B cell (primary cell): Measurements from ENCODE around the gene GINS3. TPM values are rescaled to one million over a fixed set of nuclear protein-coding genes. Genes with fewer than 3 reads are reported as not detected.
A peak's percentile ranks its signal among the peaks of the same experiment; 100 is the strongest.

Experiments used
- ATAC-seq: fragments of 200-7000 bp; cut with Tn5 transposase; one replicate; pipeline ENCODE4 v1.10.0; 2021; ENCODE audit warnings: low read depth, mild to moderate bottlenecking, moderate number of reproducible peaks, moderate library complexity
- CTCF ChIA-PET: fragments of 350-600 bp; sonication (Branson Sonifier 250); formaldehyde crosslinking; loops from one replicate; lab custom pipeline; 2021; ENCODE audit warnings: antibody characterized with exemption, inconsistent platforms; lab: Charles Lee
- POLR2A ChIA-PET: fragments of 350-600 bp; sonication (Branson Sonifier 250); formaldehyde crosslinking; loops from one replicate; lab custom pipeline; 2021; ENCODE audit warnings: antibody characterized with exemption; lab: Charles Lee
- DNase-seq: peaks from one replicate; pipeline ENCODE4 v3.0.0; 2013
- H2AFZ ChIP-seq: 2 replicates; pipeline ENCODE4 v1.6.1; 2012; ENCODE audit warnings: mild to moderate bottlenecking, low read depth, low read length; ENCODE audit not compliant: insufficient read depth, poor library complexity, severe bottlenecking
- H3K27ac ChIP-seq, 2 donors: 1 replicate in 1 of 2; 2 replicates in 1 of 2; pipeline ENCODE4 v1.5.1; 2012 to 2013; ENCODE audit warnings: low read length in 2 of 2, mild to moderate bottlenecking in 2 of 2, moderate library complexity in 1 of 2
- H3K27me3 ChIP-seq, 4 experiments: fragments of 200-600 bp in 1 of 4; sonication (generic) in 1 of 4; replicated peaks in 1 of 4; 1 replicate in 2 of 4; 2 replicates in 2 of 4; pipeline versions ENCODE4 v1.6.1 to v1.7.0; 2013 to 2016; ENCODE audit warnings: low read length in 3 of 4, mild to moderate bottlenecking in 2 of 4, mixed read lengths in 1 of 4, moderate library complexity in 1 of 4; ENCODE audit not compliant: insufficient read depth in 4 of 4, control insufficient read depth in 3 of 4; ENCODE audit errors: control extremely low read depth in 1 of 4
- H3K36me3 ChIP-seq, 2 experiments: replicated peaks in 1 of 2; 1 replicate in 1 of 2; 2 replicates in 1 of 2; pipeline versions ENCODE4 v1.6.1 to v1.7.1; 2013; ENCODE audit warnings: low read length in 1 of 2; ENCODE audit not compliant: insufficient read depth in 2 of 2, control insufficient read depth in 1 of 2; ENCODE audit errors: control extremely low read depth in 1 of 2, extremely low read depth in 1 of 2
- H3K4me1 ChIP-seq, 2 donors: fragments of 200-600 bp in 1 of 2; sonication (generic) in 1 of 2; 1 replicate in 1 of 2; 2 replicates in 1 of 2; pipeline versions ENCODE4 v1.5.1 to v1.6.1; 2013 to 2017; ENCODE audit warnings: low read length in 2 of 2; ENCODE audit not compliant: control insufficient read depth in 2 of 2, insufficient read depth in 2 of 2
- H3K4me2 ChIP-seq: replicated peaks from 2 replicates; pipeline ENCODE3; 2012; ENCODE audit warnings: mild to moderate bottlenecking, low read depth, low read length; ENCODE audit not compliant: poor library complexity, severe bottlenecking
- H3K4me3 ChIP-seq, 5 experiments: fragments of 200-600 bp in 1 of 5; sonication (generic) in 1 of 5; 1 replicate in 3 of 5; 2 replicates in 2 of 5; pipeline versions ENCODE4 v1.5.1 to v1.7.0; 2011 to 2016; ENCODE audit warnings: low read length in 4 of 5, mild to moderate bottlenecking in 4 of 5, low read depth in 2 of 5, control low read depth in 1 of 5, moderate library complexity in 1 of 5; ENCODE audit not compliant: insufficient read depth in 1 of 5; ENCODE audit errors: control extremely low read depth in 1 of 5, extremely low read depth in 1 of 5
- H3K79me2 ChIP-seq: fragments of 200-600 bp; sonication (generic); one replicate; pipeline ENCODE4 v1.6.0; 2016; ENCODE audit warnings: low read length; ENCODE audit not compliant: control insufficient read depth, insufficient read depth
- H3K9ac ChIP-seq: fragments of 200-600 bp; sonication (generic); 2 replicates; pipeline ENCODE4 v1.6.1; 2017; ENCODE audit warnings: mild to moderate bottlenecking, low read length, moderate library complexity
- H3K9me3 ChIP-seq, 3 donors: one replicate each; pipeline versions ENCODE4 v1.6.1 to v1.7.1; 2013; ENCODE audit warnings: low read length in 2 of 3; ENCODE audit not compliant: control insufficient read depth in 2 of 3, insufficient read depth in 1 of 3; ENCODE audit errors: control extremely low read depth in 1 of 3
- H4K20me1 ChIP-seq: 2 replicates; pipeline ENCODE4 v1.6.0; 2012; ENCODE audit warnings: mild to moderate bottlenecking, low read length; ENCODE audit not compliant: insufficient read depth, control insufficient read depth, poor library complexity, severe bottlenecking
- H3K27ac Mint-ChIP-seq: one replicate; pipeline ENCODE4 v1.8.0; 2021; ENCODE audit warnings: mixed read lengths
- H3K27me3 Mint-ChIP-seq: one replicate; pipeline ENCODE4 v1.8.0; 2021; ENCODE audit warnings: mixed read lengths
- H3K4me1 Mint-ChIP-seq: one replicate; pipeline ENCODE4 v1.8.0; 2021; ENCODE audit warnings: mixed read lengths
- H3K4me3 Mint-ChIP-seq: one replicate; pipeline ENCODE4 v1.8.0; 2021; ENCODE audit warnings: mixed read lengths
- H3K9me3 Mint-ChIP-seq: one replicate; pipeline ENCODE4 v1.8.0; 2022; ENCODE audit warnings: mixed read lengths; ENCODE audit not compliant: insufficient read depth
- EZH2 ChIP-seq: IDR thresholded peaks from 2 replicates; pipeline ENCODE4 v1.6.1; 2012; ENCODE audit warnings: borderline replicate concordance, low read depth, mild to moderate bottlenecking, moderate library complexity, low read length; ENCODE audit not compliant: insufficient read depth, poor library complexity, severe bottlenecking
- WGBS: methylation state at CpG from one replicate; pipeline ENCODE4 v1.1.5; 2013; ENCODE audit warnings: missing lambda C conversion rate; ENCODE audit not compliant: insufficient coverage; 5-methylcytosine and 5-hydroxymethylcytosine counted together
- intact Hi-C: fragments of 100-400 bp; cut with micrococcal nuclease; formaldehyde crosslinking; loops from one replicate; pipeline ENCODE4 v1.10.0; 2022
- polyA plus RNA-seq: library from polyadenylated mRNA; depleted of rRNA; stranded (reverse); fragments of >200 nt; gene quantifications from 2 replicates; pipeline ENCODE4 v1.2.3, GENCODE V29; 2012
- total RNA-seq, 2 donors: library from RNA; stranded (reverse); fragments of 120-200 nt in 1 of 2; gene quantifications; 1 replicate in 1 of 2; 2 replicates in 1 of 2; pipeline versions ENCODE4 v1.2.3 to v1.2.4, GENCODE V29; 2013 to 2022
- TF ChIP-seq, protein P1 (sequence below): fragments of 200-600 bp; IDR thresholded peaks from one replicate; pipeline ENCODE4 v1.8.0; 2022; ENCODE audit warnings: antibody characterized with exemption, mild to moderate bottlenecking

GINS3 gene
- total and polyA plus RNA-seq, 2 donors (not counting 1 experiment from before 2014, with no cell fraction given), result 1.1 to 2.3 TPM

GRCh38 chr16:58343562-58343961 lies 48.7 kb upstream of the GINS3 start:
- H3K27me3 Mint-ChIP-seq, result peaks cover 28% of the 10 kb centered on the region
- no peak overlapping the region for H3K27ac Mint-ChIP-seq
- no CpG with 5 or more reads among the region's 4 CpGs for WGBS
- ATAC-seq (no peak), DNase-seq (no peak)
- H3K4me3 ChIP-seq, result no peak overlapping the region
- CTCF ChIA-PET, result interaction anchor here (1.0 kb wide), 1 partner anchor 144 kb away, joined by 5 read pairs; no protein-coding TSS in a partner anchor
- H3K9me3 Mint-ChIP-seq, result no peaks in the 10 kb centered on the region
- no peak overlapping the region for H3K27ac ChIP-seq
- H3K79me2 ChIP-seq, result no peaks in the 10 kb centered on the region
- TF ChIP-seq, protein P1, sequence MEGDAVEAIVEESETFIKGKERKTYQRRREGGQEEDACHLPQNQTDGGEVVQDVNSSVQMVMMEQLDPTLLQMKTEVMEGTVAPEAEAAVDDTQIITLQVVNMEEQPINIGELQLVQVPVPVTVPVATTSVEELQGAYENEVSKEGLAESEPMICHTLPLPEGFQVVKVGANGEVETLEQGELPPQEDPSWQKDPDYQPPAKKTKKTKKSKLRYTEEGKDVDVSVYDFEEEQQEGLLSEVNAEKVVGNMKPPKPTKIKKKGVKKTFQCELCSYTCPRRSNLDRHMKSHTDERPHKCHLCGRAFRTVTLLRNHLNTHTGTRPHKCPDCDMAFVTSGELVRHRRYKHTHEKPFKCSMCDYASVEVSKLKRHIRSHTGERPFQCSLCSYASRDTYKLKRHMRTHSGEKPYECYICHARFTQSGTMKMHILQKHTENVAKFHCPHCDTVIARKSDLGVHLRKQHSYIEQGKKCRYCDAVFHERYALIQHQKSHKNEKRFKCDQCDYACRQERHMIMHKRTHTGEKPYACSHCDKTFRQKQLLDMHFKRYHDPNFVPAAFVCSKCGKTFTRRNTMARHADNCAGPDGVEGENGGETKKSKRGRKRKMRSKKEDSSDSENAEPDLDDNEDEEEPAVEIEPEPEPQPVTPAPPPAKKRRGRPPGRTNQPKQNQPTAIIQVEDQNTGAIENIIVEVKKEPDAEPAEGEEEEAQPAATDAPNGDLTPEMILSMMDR, result no peak
- TF ChIP-seq EZH2, result no peak
- no peaks in the 10 kb centered on the region for H4K20me1 ChIP-seq
- intact Hi-C loops, result no loop called here
- peaks cover 0 to 6% (median 0%) of the 10 kb centered on the region in 4 experiments for H3K27me3 ChIP-seq
- no peak overlapping the region for H3K4me2 ChIP-seq
- H3K4me1 Mint-ChIP-seq, result no peaks in the 10 kb centered on the region
- no peaks in the 10 kb centered on the region for H3K9me3 ChIP-seq
- H3K4me3 Mint-ChIP-seq, result no peak overlapping the region
- POLR2A ChIA-PET, result no interaction called here
- no peak overlapping the region for H3K9ac ChIP-seq
- no peaks in the 10 kb centered on the region for H3K4me1 ChIP-seq
- H2AFZ ChIP-seq, result no peak overlapping the region
- no peaks in the 10 kb centered on the region for H3K36me3 ChIP-seq

DNA sequence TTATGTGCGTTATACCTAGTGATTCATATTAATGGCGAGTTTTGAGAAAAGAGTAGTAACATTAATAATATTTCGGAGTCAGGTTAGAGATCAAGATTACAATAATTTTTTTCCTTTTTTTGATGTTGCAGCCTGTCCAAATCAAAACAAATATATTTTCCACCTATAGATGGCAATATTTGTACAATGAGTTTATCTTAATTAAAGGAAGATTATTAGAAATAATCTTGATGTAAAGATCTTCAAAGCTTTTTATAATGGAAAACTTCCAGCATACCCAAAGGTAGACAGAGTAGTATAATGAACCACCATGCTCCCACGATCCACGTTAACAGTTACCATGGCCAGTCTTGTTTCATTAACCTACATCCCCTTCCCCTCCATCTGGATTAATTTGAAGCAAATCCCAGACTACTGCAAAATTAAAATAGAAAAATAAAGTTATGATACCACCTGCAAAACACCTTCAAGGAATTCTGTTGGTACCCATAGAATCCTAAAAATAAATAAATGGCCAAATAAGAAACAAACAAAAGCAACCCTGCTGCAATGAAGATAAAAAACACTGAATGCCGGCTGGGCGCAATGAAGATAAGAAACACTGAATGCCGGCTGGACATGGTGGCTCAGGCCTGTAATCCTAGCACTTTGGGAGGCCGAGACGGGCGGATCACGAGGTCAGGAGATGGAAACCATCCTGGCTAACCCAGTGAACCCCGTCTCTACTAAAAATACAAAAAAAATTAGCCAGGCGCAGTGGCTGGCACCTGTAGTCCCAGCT lies 46.5 kb upstream of the GINS3 start:
- intact Hi-C loops, result loop anchor here (2.0 kb wide), 2 partner anchors 141 to 411 kb away; no protein-coding TSS in a partner anchor
- Histone ChIP-seq H3K9ac (no peak overlapping the region), H3K4me3 (no peak overlapping the region)

More for the DNA sequence above, 46.5 kb upstream of the GINS3 start:
- Histone ChIP-seq H3K36me3 (no peaks in the 10 kb centered on the region), H3K27ac (no peak overlapping the region), H3K4me1 (no peaks in the 10 kb centered on the region), H2AFZ (no peak overlapping the region), H4K20me1 (no peaks in the 10 kb centered on the region), H3K27me3 (peaks cover 0 to 13% (median 1%) of the 10 kb centered on the region in 4 experiments), H3K79me2 (no peaks in the 10 kb centered on the region), H3K4me2 (no peak overlapping the region), H3K9me3 (no peaks in the 10 kb centered on the region)
- no peak for TF ChIP-seq EZH2
- TF ChIP-seq, protein P1, result peak; percentile 41
- POLR2A ChIA-PET, result no interaction called here
- no peak for ATAC-seq
- CTCF ChIA-PET, result interaction anchor here (5.2 to 6.0 kb wide), 2 partner anchors 9 to 143 kb away, joined by 30 to 32 read pairs; no protein-coding TSS in a partner anchor
- no peaks in the 10 kb centered on the region for H3K4me1 Mint-ChIP-seq
- no peak overlapping the region for H3K4me3 Mint-ChIP-seq
- H3K27ac Mint-ChIP-seq, result no peak overlapping the region
- peaks cover 39% of the 10 kb centered on the region for H3K27me3 Mint-ChIP-seq
- DNase-seq, result no peak
- no peaks in the 10 kb centered on the region for H3K9me3 Mint-ChIP-seq
- 96% methylated on average over 3 of the region's 14 CpGs for whole genome bisulfite sequencing
